ENCODE results near the gene FRMD4A.
A peak's percentile ranks its signal among the peaks of the same experiment; 100 is the strongest.

FRMD4A gene

DNA sequence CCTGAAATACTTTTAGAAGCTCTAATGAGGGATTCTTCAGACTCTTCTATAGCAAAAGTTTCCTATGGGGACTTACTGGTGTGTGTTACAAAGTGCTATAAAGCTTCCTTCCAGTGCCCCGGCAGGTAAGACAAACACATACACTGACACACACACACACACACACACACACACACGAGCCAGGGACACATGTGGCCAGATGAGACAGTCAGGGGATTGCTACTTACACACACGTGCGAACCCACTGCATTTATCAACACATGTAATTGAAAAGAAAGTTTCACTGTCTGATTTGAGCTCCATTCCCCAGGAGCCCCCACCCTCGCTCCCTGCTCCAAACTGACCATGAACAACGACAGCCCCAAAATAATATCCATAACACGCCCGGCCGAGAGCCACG is 624.1 kb downstream of the FRMD4A start:
- DNase-seq, result no peak

GRCh38 chr10:13706175-13706574 is 624.5 kb downstream of the FRMD4A start:
- no peak for DNase-seq

DNA sequence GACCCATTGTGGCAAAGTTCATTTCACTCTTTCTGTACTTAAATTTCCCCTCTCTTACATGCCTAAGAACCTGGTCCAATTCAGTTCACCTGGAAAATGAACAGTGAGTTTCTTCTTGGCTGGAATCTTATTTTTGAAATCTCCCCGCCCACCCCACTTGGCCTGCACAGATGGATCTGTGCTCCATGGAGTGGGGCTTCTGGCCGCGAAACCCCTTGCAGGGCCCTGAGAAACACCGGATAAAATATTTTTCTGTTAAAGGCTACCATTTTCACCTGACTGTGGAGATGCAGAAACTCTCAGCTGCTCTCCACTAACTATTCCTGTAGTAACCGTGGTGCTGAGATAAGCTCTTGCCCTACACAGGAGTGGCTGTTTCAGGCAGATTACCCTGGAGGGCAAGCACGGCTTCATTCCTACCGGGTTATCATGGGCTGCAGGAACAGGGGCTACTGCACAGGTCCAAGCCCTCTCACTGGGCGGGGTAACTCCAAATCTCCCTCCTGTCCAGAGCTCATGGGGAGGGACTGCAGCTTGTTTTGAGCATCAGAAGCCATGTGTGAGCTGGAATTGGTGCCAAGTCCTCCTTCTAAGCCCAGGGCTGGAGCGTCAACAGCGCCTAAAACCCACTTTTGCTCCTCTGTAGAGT is 625.1 kb downstream of the FRMD4A start:
- no peak for DNase-seq

GRCh38 chr10:13704964-13705363 is 625.8 kb downstream of the FRMD4A start:
- no peak for DNase-seq

- DNase-seq, result no peak
Measured at GRCh38 chr10:13703997-13704536, 626.7 kb downstream of the FRMD4A start.

DNA sequence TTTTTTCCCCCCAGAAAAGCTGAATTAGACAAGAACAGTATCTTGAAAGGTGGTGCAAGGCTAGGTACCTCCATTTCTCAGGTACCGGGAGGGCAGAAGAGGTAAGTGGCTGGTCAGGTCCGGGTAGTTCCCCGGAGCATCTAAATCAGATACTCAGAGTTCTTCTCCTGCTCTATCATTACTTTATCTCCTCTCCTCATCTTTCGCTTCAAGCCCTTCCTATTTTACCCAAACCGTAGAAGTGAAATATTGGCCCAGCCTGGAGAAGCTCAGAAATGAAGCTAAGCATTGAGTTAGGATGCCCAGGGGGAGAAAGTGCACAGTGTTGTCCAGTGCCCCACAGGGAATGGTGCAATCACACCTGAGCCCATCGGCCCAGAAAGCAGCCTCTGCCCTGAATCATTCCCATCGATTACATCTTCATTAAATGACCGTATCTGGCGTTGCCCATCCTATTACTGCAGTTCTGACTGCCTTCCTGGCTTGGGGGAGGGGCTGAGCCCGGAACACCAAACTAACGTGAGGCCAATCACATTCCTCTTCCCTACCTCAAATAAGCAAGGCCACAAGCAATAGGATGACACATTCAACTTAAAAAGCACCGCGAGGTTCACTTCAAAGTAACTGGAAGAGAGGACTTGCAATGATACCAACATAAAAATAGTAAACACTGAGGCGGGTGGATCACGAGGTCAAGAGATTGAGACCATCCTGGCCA is 627.5 kb downstream of the FRMD4A start:
- no peak for DNase-seq

- DNase-seq, result no peak
Measured at GRCh38 chr10:13701157-13701919, 629.4 kb downstream of the FRMD4A start.

- no peak for DNase-seq
Measured at GRCh38 chr10:13700473-13701144, 630.1 kb downstream of the FRMD4A start.

DNA sequence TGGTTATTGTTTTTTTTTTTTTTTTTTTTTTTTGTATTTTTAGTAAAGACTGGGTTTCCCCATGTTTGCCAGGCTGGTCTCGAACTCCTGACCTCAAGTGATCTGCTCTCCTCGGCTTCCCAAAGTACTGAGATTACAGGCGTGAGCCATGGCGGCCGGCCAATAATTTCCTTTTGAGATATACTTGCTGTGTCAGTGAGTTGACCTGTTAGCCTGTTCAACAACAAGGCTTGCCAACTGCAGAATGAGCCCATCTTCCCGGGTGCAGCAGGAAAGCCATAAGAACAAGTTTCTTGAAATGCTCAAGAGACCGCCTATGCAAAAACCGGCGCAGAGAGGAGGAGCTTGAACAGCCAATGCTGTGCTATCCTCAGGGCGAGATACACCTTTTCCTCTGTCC is 631.5 kb downstream of the FRMD4A start:
- no peak for DNase-seq

DNA sequence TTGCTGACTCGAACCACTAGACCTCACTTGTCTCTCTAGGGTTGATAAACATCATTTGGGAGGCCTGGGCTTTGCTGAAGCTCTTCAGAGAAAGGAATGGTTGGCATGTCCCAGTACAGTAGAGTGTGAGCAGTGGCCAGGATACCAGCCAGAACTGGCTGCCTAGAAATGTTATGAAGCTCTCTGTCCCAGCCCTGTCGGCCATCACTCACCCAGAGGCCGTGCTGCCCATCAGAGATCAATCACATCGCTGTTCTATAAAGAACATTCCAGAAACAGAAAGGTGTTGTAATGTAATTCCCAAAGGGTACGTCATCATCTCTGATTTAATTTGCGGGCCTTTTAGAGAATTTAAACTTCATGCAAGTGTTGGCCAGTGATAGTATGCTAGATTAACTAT is 632.5 kb downstream of the FRMD4A start:
- no peak for DNase-seq

- no peak for DNase-seq
Measured at GRCh38 chr10:13696071-13696470, 634.7 kb downstream of the FRMD4A start.

GRCh38 chr10:13695588-13695987 is 635.1 kb downstream of the FRMD4A start:
- no peak for DNase-seq

- no peak for DNase-seq
Measured at GRCh38 chr10:13693783-13694700, 636.7 kb downstream of the FRMD4A start.

DNA sequence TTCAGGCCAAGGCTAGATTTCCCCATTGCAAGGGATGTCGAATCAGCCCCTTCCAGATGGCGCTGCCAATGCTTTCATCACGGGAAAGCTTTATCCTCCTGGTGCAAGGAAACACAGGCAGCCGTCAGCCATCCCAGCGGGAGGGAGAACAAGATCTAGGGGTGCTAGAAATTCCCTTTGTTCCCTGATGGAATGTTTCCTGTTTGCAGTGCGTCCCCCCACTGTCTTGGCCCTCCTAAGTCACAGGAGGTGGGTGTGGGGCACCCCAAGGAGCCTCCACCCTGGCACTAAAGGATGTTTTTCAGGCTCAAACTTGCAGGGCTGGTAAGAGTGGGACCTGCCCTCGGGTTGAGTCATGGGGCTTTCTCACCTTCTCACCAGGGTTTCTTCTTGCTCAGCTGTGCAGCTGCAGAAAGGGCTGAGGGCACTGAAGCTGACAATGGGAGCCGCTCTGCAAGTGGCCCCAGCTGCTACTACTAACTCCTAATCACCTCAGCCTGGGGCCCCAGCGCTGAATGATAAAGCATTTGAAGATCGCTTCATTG is 640.4 kb downstream of the FRMD4A start:
- DNase-seq, result no peak

DNA sequence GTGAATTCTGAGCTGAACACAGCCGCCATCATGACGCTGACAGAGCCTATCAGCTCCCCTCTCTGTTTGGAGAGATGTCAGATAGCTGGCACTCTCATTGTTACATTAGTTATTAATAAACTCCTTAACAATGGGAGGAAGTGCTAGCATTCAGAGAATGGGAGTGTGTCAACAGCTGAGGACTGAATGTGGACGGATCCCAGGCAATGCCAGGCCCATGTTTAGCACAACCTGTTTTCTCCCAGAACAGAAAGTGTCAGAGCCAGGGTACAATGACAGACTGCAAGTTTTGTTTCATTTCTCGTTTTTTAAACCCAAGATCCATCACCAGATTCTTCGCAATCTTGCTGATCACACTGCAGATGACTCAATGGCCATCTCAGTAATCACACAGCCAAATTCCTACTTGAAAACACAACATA is 644.4 kb downstream of the FRMD4A start:
- no peak for DNase-seq

GRCh38 chr10:13685885-13686284 is 644.8 kb downstream of the FRMD4A start:
- no peak for DNase-seq

GRCh38 chr10:13684806-13685482 is 645.8 kb downstream of the FRMD4A start:
- DNase-seq, result no peak

GRCh38 chr10:13684252-13684791 is 646.4 kb downstream of the FRMD4A start:
- peak; percentile 3 for DNase-seq

- DNase-seq, result no peak
Measured at GRCh38 chr10:13683017-13683416, 647.7 kb downstream of the FRMD4A start.

- no peak for DNase-seq
Measured at GRCh38 chr10:13681960-13682359, 648.8 kb downstream of the FRMD4A start.

DNA sequence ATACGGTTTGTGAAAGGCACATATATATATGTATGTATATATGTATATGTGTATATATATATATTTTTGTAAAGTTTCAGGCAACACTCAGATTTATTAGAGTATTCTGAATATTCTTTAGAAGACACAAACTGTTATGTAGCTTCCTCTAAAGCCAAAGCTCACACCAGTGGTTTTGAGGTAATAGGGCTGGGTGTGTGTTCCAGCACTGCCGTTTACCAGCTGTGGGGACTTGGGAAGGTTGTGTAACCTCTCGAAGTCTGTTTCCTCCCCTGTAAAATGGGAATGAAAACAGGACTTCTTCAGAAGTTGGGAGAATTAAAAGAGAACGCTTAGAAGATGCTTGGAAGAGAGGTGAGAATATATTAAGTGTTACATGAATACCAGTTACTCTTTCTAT is 649.2 kb downstream of the FRMD4A start:
- DNase-seq, result no peak

Measured in NCI-H2029 treated with DMSO at 0.1 percent for 48 hours (cell line).